Measurements from ENCODE around the gene ST3GAL3. TPM values are rescaled to one million over a fixed set of nuclear protein-coding genes. Genes with fewer than 3 reads are reported as not detected.

The ST3GAL3 gene
- total and polyA plus RNA-seq, 12 donors, result 14.5 to 39.3 (median 31.7) TPM

DNA sequence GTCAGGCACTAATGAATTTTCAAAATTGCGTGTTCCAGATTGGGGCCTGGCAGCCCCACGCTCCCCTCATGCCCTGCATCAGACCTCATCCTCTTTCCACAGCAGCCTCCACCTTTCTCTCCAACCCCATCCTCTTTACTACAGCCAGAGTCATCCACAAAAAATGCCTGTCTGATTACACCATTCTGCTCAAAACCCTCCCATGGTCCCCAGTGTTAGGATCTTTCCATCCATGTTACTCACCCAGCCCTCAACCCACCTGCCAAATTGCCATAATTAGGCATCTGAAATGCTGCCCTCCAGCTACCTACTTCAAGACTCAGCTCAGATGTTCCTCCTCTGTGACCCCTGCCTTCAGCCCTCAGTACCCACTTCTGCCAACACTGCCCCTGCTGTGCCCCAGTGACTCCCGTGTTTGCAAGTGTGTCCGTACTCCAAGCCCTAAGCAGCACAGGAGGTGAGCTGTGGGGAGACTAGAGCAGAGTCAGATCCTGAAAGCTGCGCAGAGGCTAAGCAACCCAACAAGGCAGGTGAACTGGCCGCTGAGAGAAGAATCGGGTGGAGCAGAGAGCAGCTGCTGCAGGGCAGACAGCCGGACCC is 225.6 kb downstream of the ST3GAL3 start:
- peak overlapping the region in 9 of 10 donors; percentile 22 to 44 (median 38) for H3K4me3 ChIP-seq
- H3K27ac ChIP-seq, result peak overlapping the region in 1 of 10 donors; percentile 9
- ATAC-seq, result no peak

DNA sequence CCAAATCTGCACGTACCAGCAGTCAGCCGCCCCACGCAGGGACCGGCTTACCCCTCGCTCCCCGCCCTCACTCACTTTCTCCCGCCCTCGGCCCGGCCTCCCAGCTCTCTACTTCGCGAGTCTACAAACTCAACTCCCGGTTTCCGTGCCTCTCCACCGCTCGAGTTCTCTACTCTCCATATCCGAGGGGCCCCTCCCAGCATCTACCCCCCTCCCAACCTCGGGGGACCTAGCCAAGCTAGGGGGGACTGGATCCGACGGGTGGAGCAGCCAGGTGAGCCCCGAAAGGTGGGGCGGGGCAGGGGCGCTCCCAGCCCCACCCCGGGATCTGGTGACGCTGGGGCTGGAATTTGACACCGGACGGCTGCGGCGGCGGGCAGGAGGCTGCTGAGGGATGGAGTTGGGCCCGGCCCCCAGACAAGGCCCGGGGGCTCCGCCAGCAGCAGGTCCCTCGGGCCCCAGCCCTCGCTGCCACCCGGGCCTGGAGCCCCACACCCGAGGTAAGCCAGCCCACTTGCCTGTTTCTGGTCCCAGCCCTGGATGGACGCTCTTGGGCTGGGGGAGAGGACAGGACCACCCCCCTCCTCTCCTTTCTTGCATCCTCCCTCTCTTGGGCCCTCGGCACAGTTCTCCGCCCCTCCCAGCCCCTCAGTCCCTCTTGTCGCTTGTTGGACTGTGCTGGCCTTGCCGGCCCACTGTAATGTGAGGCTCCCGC is 226.2 kb downstream of the ST3GAL3 start, which contains the start of gene ARTN:
ARTN (plus strand) TSS at position 416 of the 715 bp plus-strand sequence. CDS start 1,856 bp downstream, outside the sequence.
- WGBS, 2 donors, result 3% methylated on average over 33 to 42 of the region's 42 CpGs
- intact Hi-C loops (cut with DNase I), result loop anchor here in 9 of 10 donors (1.0 to 10.0 kb wide), 8 partner anchors 169 to 409 kb away; partner anchors contain the start of gene PTPRF (in 1 of the 9)
- Histone ChIP-seq H3K9me3 (no peaks in the 10 kb centered on the region), H3K36me3 (peaks cover 0 to 5% (median 0%) of the 10 kb centered on the region in 9 donors), H3K4me3 (peak within 1 kb of the TSS; percentile 4 to 44 (median 37)), H3K27ac (peak within 1 kb of the TSS in 2 of 10 donors; percentile 7 to 9), H3K27me3 (peaks cover 0 to 41% (median 26%) of the 10 kb centered on the region in 7 donors), H3K4me1 (peaks cover 6 to 40% (median 20%) of the 10 kb centered on the region in 9 donors)
- DNase-seq, result peak in 1 of 2 donors; percentile 24
- TF ChIP-seq, protein P1, sequence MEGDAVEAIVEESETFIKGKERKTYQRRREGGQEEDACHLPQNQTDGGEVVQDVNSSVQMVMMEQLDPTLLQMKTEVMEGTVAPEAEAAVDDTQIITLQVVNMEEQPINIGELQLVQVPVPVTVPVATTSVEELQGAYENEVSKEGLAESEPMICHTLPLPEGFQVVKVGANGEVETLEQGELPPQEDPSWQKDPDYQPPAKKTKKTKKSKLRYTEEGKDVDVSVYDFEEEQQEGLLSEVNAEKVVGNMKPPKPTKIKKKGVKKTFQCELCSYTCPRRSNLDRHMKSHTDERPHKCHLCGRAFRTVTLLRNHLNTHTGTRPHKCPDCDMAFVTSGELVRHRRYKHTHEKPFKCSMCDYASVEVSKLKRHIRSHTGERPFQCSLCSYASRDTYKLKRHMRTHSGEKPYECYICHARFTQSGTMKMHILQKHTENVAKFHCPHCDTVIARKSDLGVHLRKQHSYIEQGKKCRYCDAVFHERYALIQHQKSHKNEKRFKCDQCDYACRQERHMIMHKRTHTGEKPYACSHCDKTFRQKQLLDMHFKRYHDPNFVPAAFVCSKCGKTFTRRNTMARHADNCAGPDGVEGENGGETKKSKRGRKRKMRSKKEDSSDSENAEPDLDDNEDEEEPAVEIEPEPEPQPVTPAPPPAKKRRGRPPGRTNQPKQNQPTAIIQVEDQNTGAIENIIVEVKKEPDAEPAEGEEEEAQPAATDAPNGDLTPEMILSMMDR (IDR thresholded peaks at IDR 0.05), result no peak
- peak in 6 of 8 donors; percentile 5 to 29 (median 8) for ATAC-seq

More for the DNA sequence above, 225.6 kb downstream of the ST3GAL3 start:
- TF ChIP-seq, protein P1 (IDR thresholded peaks at IDR 0.05), result no peak
- DNase-seq, result no peak
- intact Hi-C loops (cut with DNase I), result loop anchor here in 8 of 10 donors (1.0 to 10.0 kb wide), 5 partner anchors 169 to 408 kb away; partner anchors contain the start of gene PTPRF (in 1 of the 8)
- 31 to 32% methylated on average over 8 of the region's 8 CpGs for WGBS, 2 donors
- Histone ChIP-seq H3K9me3 (no peaks in the 10 kb centered on the region), H3K4me1 (peaks cover 6 to 40% (median 17%) of the 10 kb centered on the region in 9 donors), H3K27me3 (peaks cover 0 to 41% (median 26%) of the 10 kb centered on the region in 7 donors), H3K36me3 (peaks cover 0 to 5% (median 0%) of the 10 kb centered on the region in 9 donors)

DNA sequence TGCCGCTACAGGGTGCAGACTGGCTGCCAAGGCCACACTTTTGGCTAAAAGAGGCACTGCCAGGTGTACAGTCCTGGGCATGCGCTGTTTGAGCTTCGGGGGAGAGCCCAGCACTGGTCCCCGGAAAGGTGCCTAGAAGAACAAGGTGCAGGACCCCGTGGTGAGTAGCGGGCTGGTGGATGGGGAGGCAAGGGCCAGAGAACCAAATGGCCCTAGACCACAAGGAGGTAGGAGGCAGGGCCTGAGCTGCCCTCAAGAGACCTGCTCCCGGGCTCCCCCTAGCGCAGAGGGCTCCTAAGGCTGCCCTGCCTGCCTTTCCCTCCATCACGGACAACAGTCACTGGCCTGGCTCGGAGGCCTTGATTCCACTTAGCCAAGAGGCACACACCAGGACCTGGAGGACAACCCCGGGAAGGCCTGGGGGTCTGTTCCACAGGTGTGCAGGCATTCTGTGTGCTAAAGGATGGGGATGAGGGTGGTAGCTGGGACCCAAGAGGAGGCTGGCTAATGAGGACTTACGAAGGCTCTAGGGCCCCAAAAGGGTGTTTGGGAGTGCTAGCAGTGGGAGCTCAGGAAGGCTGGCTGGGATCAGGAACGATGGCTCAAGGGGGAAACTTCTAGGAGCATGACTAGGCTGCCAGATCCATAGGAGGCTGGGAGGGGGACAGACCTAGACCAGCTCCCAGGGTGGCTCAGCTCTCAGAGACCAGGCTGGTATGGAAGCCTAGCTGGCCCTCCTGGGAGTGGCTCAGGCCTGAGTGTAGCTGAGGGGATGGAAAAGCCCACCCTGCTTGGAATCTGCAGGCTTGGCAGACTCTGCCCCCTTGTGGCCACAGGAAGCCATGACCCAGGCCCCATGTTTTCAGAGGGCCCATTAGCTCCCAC is 227.0 kb downstream of the ST3GAL3 start:
- Histone ChIP-seq H3K27me3 (peaks cover 0 to 41% (median 26%) of the 10 kb centered on the region in 7 donors), H3K36me3 (peaks cover 0 to 5% (median 0%) of the 10 kb centered on the region in 9 donors), H3K4me3 (peak overlapping the region in 4 of 10 donors; percentile 36 to 44 (median 42)), H3K9me3 (no peaks in the 10 kb centered on the region), H3K27ac (peak overlapping the region in 1 of 10 donors; percentile 9), H3K4me1 (peaks cover 6 to 40% (median 23%) of the 10 kb centered on the region in 9 donors)
- DNase-seq (peak; percentile 44 to 55), ATAC-seq (peak in 7 of 8 donors; percentile 46 to 75 (median 62))
- WGBS, 2 donors, result 27 to 35% methylated on average over 13 of the region's 13 CpGs
- TF ChIP-seq, protein P1 (IDR thresholded peaks at IDR 0.05), result peak; percentile 72 to 87 (median 78)
- intact Hi-C loops (cut with DNase I), result loop anchor here in 9 of 10 donors (1.0 to 10.0 kb wide), 7 partner anchors 171 to 410 kb away; partner anchors contain the start of gene PTPRF (in 1 of the 9)
